Urothelium cell line (cell line): ENCODE data around the gene ABCC6.
"Not testable (repeated sequence)": the region's sequence is repeated elsewhere in the genome, so short reads cannot be mapped to it uniquely, and the experiment has no call there.

Experiments used
- DNase-seq: peaks from one replicate; pipeline ENCODE4 v3.0.0; 2011; ENCODE audit warnings: low spot score, mixed read lengths
- FAIRE-seq: peaks from 2 replicates; lab custom pipeline; 2011; peaks lifted over from hg19 to GRCh38; lab: Jason Lieb, UNC

ABCC6 gene

DNA sequence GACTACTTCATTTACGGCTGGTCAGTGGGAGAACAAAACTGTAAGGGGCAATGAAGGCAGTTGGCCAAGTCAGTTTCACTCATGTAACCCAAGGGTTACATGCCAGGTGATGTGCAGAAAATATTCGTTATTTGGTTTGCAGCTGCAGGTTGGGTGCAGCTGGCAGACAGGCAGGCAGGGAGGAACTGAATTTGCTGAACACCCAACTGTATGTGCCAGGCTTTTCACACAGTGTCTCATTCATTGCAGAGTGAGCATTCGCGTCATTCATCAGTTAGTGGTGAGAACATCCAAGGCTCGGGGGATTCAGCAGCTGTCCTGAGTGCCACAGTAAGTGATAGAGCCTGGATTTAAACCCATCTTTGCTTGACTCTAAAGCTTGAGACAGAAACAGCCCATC lies 59.7 kb downstream of the ABCC6 start:
- FAIRE-seq (no peak), DNase-seq (no peak)

DNA sequence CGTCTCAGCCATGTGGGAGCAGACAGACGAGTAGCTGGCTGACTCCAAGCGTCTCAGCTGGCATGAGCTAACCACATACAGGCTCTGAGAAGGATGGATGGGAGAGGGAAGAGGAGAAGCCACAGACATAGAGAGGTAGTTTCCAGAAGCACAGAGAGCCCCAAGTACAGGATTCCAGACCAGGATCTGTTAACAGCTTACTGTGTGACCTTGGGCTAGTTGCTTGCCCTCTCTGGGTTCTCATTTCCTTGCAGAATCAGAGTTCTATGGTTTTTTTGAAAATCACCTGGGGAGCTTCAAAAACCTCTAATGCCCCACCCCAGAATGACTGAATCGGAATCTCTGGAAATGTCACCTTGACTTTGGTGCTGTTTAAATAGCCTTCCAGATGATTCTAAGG lies 60.2 kb downstream of the ABCC6 start:
- FAIRE-seq = no peak
- DNase-seq = no peak

DNA sequence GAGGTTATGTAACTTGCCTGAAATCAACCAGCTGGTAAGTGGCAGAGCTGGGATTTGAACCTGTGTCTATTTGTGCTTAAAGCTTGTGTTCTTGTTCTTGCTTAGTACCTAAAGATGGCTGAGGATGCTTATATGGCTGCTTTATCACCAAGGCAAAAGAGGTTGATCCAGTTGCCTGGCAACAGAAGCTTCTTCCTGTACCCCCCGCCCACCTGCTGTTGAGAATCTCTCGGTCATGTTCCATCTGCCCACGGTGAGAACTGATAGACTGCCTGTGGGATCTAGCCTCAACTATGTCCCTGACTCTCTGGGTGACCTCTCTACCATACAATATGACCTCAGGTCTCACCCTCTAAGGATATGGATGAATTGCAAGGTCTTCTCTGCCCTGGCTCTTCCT lies 60.7 kb downstream of the ABCC6 start:
- no peak for FAIRE-seq
- no peak for DNase-seq

DNA sequence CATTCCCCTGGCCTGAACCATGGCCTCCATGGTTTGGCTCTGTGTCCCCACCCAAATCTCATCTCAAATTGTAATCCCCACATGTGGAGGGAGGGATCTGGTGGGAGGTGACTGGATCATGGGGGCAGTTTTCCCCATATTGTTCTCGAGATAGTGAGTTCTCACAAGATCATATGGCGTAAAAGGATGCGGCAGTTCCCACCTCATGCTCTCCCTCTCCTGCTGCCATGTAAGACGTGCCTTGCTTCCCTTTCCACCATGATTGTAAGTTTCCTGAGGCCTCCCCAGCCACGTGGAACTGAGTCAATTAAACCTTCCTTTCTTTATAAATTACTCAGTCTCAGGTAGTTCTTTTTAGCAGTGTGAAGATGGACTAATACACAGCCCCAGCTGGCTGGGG lies 61.5 kb downstream of the ABCC6 start:
- DNase-seq, FAIRE-seq: not testable (repeated sequence)

DNA sequence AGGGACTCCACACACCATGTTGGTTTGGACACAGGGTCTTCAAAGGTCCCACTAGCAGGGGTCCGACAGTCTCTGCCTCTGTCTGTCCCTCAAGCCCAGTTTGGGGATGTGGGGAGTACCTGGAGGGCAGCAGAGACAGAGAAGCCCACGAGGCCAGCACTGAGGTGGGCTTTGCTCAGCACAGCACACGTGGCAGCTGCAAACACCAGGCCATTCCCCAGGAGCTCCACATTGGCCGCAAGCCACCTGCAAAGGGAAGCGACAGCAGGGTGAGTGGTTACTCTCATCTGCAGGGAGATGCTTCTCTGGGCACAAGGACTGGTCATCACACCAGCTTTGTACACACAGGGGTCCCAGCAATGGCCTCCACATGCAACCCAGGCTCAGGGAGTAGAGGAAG lies 62.0 kb downstream of the ABCC6 start:
- DNase-seq = no peak
- FAIRE-seq = no peak

DNA sequence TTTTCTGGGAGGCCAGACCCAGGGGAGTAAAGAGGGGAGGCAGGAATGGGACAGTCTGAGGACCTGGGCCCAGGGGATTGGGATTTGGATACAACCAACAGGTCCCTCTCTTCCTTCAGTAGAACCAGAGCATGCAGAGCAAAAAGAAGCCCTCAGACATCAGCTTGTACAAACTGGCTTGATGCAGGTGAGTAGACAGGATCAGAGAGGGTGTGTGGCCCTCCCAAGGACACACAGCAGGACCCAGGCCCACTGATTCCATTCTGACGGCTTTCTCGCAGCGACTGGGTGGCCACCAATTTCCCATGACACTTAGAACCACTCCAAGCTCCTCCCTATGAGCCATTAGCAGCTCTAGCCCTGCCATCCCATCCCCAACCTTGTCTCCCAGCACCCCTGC lies 63.6 kb downstream of the ABCC6 start:
- FAIRE-seq (no peak), DNase-seq (no peak)

DNA sequence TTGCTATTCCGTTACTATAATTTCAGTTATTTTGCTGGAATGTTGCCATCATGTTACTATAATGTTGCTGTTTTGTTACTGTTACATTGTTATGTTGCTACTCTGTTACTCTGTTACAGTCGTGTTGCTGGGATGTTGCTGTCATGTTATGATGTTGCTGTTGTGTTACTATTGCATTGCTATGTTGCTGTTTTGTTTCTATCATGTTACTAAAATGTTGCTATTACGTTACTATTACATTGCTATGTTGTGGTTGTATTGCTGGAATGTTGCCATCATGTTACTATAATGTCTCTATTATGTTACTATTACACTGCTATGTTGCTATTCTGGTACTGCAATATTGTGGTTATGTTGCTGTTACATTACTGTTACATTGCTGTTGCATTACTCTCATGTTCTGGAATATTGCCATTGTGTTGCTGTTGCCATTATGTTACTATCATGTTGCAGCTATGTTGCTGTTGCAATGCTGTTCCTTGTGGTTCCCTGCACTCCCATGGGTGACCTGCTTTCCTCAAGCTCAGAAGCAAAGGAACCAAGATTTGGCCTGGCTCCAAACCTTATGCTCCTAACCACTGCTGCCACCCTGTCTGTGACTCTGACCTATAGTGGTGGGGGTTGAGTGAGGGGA lies 64.4 kb downstream of the ABCC6 start:
- FAIRE-seq = no peak

DNA sequence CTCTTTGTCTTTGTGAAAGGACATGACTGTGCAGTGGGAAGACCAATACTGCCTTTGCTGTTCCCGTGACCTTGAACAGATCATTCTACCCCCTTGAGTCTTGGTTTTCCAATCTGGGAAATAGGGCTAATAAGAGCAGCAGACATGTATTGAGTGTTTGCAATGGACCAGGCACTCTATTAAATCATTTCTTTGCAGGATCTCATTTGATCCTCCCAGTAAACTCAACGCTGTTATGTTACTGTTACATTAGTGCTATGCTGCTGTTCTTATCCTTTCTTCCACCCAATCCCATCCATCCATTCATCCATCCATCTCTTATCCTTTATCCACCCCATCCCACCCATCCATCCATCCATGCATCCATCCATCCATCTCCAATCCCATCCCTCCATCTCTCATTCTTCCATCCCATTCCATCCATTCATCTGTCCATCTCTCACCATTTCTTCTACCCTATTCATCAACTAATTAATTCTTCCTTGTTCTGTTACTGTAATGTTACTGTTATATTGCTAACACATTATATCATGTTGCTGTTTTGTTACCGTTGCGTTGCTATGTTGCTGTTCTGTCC lies 65.1 kb downstream of the ABCC6 start:
- no peak for DNase-seq
- no peak for FAIRE-seq

More for the DNA sequence above, 64.4 kb downstream of the ABCC6 start:
- DNase-seq = no peak

DNA sequence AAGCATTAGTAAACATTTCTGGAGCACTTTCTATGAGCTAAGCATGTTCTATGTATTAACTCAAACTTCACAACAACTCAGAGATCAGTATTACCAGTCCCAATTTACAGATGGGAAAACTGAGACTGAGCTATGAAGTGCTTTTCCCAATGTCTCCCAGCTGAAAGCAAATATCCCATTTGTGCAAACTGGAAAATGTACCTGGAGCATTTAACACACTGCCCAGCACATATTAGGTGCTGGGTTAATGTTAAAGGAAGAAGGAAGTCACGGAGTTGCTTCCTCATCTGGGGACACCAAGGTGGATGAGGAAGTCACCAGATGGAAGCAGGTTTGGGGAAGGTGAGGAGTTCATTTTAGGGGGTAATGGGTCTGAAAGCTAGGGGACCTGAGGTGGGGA lies 66.1 kb downstream of the ABCC6 start:
- DNase-seq = no peak
- no peak for FAIRE-seq

DNA sequence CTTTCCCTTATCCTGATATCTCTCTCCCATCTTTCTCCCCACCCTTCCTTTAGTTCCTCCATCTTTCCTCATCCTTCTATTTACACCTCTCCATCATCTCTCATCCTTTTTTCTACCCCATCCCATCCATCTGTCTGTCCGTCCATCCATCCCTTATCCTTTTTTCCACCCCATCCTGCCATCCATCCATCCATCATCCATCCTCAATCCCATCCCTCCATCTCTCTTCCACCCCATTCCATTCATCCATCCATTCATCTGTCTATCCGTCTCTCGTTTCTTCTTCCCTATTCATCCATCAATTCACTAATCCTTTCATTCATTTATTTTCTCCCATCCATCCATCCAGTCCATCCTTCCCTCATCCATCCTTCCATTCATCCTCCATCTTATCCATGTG lies 68.1 kb downstream of the ABCC6 start:
- FAIRE-seq = no peak
- DNase-seq = no peak

DNA sequence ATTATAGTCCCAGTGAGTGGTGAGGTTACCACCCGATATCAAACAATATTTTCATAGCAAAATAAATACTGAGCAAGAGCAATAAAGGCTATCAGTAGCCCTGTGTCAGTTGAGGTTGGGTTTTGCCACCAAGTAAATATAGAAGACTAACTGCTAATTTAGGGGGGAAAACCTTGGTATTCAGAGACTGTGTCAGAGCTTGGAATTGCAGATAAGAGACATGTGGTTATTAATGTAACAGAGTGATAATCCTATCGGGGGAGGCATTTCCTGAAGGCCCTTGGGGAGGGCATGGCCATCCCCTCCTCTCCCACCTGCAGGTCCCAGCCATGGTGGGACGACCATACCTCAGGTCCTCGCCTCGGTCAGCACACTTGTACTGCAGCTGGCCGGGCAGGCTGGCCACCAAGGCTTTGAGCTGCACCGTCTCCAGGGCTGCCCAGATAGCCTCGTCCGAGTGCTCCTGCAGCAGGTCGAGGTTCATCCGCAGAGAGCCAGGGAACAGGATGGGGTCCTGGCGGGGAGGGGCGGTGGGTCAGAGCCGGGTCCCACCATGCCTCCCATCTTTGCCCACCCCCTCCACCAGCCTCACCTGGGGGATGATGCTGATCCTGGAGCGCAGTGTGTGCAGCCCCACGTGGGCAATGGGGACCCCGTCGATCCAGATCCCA lies 68.9 kb downstream of the ABCC6 start:
- no peak for FAIRE-seq
- DNase-seq = no peak

DNA sequence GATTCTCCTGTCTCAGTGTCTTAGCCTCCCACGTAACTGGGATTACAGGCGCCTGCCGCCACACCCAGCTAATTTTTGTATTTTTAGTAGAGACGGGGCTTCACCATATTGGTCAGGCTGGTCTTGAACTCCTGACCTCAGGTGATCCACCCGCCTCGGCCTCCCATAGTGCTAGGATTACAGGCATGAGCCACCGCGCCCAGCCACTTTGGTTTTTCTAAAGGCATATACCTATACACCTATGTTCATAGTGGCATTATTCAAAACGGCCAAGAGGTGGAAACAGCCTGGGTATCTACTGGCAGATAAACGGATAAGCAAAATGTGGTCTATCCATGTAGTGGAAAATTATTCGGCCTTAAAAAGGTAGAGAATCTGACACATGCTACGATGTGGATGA lies 70.3 kb downstream of the ABCC6 start:
- DNase-seq = not testable (repeated sequence)

DNA sequence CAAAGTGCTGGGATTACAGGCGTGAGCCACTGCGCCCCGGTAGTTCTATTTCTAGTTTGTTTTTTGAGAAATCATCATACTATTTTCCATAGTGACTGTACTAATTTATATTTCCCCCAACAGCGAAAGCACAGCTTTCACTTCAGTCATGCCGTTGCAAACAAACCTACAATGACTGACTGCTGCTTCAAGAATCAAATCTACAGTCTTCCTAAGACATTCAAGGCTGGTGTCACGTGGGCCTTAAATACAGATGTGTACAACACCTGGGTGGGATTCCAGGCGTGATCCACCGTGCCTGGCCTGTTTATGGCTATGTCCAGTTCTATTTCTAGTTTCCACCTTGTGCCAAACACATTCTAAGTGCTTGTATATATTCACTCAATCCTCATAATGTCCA lies 72.0 kb downstream of the ABCC6 start:
- FAIRE-seq = no peak
- no peak for DNase-seq

More for the DNA sequence above, 70.3 kb downstream of the ABCC6 start:
- FAIRE-seq = not testable (repeated sequence)

DNA sequence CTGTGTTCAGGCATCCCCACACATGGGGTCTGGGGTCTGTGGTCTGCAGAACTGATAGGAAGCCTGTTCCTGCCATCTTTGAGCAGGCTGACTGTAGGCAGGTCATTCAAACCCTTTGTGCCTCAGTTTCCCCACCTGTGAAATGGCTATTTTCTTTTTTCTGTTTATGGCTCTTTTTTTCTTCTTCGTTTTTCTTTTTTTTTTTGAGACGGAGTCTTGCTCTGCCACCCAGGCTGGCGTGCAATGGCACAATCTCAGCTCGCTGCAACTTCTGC lies 72.5 kb downstream of the ABCC6 start:
- no peak for DNase-seq
- no peak for FAIRE-seq

DNA sequence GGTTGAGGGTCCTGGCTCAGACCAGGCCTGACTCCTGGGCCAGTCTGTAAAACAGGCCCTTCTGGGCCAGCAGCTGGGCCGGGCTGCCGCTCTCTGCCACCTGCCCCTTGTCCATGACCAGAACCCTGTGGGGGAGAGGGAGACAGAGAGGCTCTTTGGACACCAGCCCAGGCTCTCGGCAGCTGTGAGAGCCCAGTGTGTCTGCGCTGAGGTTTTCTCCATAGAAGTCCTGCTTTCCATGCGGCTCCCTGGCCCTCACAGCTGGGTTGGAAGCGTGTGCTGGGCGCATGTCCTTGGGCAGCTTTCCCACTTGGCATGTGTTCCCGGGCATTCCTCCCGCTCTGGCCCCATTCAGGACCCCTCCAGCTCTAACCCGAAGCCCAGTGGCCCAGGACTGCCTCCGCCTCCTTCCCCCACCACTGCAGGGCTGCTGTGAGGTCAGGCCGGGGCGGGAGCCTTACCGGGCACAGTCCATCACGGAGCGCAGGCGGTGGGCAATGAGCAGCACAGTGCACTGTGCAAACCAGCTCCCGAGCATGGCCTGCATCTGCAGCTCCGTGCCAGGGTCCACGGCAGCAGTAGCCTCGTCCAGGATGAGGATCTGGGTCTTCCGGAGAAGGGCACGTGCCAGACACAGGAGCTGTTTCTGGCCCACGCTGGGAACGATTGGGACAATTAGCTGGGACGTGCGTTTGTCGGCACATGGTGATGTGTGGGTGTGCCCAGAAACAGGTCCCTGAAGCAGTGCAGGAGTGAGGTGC lies 73.0 kb downstream of the ABCC6 start:
- DNase-seq (no peak), FAIRE-seq (no peak)

DNA sequence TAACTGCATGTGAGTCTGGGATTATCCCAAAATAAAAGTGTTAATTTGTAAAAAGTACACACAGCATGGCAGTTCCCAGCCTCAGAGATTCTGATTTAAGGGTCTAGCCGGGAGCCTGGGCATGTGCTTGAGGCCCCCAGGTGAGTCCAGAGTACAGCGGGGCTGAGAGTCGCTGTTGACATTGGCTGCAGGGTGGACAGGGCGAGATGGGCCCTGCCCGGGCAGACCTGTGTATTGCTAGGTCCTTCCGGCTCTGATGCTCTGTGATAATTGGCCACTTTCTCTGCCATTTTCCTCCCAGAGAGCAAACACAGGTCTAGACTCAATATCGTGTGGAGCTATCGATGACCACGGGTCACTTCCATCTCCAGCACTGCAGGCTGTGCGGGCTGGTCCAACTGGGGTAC lies 73.6 kb downstream of the ABCC6 start:
- DNase-seq (no peak), FAIRE-seq (no peak)

DNA sequence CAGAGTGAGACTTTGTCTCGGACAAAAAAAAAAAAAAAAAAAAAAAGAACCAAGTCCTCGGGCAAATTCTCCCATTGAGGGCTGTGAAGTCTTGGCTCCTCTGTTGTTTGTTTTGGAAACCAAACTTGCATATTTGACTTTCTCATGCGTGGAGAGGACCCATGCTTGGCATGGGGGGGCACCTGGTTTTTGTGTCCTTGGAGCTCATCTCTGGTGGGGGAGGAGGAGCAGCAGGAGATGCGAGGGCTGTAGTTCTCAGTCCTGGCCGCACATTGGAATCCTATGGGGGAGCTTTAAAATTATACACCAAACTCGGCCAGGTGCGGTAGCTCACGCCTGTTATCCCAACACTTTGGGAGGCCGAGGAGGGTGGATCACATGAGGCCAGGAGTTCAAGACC lies 74.5 kb downstream of the ABCC6 start:
- no peak for DNase-seq
- FAIRE-seq = no peak

DNA sequence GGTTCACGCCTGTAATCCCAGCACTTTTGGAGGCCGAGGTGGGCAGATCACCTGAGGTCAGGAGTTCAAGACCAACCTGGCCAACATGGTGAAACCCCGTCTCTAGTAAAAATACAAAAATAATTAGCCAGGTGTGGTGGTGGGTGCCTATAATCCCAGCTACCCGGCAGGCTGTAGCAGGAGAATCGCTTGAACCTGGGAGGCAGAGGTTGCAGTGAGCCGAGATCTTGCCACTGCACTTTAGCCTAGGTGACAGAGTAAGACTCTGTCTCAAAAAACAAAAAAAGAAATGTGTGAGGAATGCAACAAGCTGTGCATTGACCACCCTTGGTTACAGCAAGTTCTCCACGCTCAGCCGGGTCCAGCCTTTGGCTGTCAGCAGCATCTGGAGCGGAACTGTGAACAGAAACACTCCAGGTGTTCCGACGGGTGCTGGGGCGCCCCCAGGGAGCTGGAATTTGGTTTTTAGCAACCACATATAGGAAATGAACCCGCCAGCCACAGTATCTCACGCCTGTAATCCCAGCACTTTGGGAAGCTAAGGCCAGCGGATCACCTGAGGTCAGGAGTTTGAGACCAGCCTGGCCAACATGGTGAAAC lies 75.2 kb downstream of the ABCC6 start:
- DNase-seq, FAIRE-seq: not testable (repeated sequence)

DNA sequence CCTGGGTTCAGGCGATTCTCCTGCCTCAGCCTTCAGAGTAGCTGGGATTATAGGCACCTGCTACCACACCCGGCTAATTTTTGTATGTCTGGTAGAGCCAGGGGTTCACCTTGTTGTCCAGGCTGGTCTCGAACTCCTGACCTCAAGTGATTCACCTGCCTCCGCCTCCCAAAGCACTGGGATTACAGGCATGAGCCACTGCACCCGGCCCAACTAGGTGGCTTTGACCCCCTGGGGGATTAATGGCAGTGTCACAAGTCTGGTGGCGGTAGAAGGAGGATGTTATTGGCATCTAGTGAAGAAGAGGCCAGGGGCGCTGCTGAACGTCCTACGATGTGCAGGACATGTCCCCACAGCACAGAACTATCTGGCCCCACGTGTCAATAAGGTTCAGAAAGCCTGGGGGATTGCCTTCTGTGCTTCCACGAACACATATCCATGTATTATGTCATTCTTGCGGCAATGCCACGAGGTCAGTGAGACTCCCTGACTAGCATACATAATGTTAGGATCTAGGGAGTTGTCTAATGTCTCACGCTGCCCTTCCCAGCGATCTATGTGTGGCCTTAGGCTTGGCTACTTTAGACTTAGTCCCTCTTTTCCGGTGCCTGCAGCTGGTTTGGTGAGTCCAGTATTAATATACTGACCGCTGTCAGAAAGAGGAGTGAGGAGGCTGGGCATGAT lies 75.8 kb downstream of the ABCC6 start:
- FAIRE-seq = no peak
- DNase-seq = no peak

DNA sequence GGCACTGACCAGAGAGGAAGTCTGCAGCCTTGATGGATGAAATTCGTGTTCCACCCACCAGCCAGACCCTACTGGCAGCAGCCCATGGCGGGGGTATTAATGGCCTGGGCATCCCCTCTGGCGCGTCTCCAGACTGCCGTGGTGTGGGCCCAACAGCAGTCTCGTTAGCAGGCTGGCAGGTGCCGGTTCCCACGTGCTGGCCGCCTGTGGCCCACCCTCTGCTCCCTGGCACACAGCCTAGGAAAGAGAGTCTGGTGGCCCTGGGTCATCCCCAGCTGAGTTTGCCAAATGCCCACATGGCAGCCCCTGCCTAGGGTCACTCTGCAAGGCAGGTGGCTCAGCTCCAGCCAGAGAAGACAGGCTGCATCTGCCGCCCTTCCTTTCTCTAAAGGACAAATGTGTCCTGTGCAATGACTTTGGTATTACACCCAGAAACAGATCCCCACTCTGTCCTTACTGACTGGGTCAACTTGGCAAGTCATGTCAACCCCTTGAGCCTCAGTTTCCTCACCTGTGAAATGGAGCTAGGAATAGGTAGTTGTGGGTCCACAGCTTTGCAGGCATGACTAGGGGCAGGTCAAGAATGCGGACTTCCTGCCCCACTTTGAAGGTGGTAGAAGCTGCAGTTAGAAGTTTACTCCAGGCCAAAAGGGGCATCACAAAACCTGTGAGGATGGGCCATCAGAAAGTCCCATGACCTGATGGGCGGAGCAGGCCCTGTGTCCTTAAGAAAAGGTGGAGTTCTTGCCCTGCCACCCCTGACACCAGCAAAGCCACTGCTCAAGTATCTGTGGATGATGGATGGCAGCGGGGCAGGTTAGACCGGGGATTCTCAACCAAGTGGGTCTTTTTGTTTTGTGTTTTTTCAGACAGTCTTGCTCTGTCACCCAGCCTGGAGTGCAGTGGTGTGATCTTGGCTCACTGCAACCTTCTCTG lies 76.6 kb downstream of the ABCC6 start:
- FAIRE-seq (no peak), DNase-seq (no peak)
